Thoracic aorta endothelial cell (primary cell): ENCODE measurements around the gene ANKS1B. TPM values are rescaled to one million over a fixed set of nuclear protein-coding genes. Genes with fewer than 3 reads are reported as not detected.

Source experiments
- small RNA-seq: library from RNA; depleted of rRNA; stranded (forward); fragments of <200 nt; gene quantifications from one replicate; pipeline ENCODE3, GENCODE V24; 2012
- total RNA-seq: library from RNA; depleted of rRNA; stranded (reverse); fragments of >200 nt; gene quantifications from 2 replicates; pipeline ENCODE4 v1.2.3, GENCODE V29; 2012

The ANKS1B gene
- 0.43 and 1.1 TPM in 2 replicates for total RNA-seq

GRCh38 chr12:99984271-99985128 is at the start of gene ANKS1B:
Gene ANKS1B, minus strand, starts transcription at chr12:99984936. Its CDS starts 699 bp downstream, at chr12:99984237.

DNA sequence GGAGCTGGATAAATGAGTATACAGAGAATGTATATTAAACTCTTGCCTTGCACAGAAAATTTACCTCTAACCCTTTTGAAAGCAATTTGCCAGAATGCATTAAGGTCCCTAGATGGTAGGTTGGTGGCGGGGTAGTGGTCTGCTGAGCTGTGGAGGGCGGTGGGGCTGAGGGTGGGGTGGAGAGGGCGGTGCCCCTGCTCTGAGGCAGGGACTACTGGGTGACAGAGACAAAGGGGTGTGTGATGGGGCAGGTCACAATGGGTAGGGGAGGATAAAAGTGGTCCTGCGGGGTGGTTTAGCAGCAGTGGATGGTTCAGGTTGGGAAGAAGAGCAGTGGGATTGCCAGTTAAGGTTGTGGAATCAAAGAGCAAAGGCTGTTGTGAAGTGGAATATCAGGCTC is 337.3 kb downstream of the ANKS1B start, which contains the start of gene GARIN6:
Gene GARIN6, plus strand, starts transcription at position 301 of the 400 bp plus-strand sequence. CDS start 422 bp downstream, outside the sequence.

Small RNA genes lying within 50 kb of the gene (small RNA-seq; reads per million reads assigned to genes)
- 1.4 reads per million, percentile 34 among the genes with 10 or more reads in this experiment for gene RNA5SP366

Other genes starting within 250 kb of the ANKS1B start
- gene BLTP3B, start 157.9 kb upstream of the ANKS1B start, total RNA-seq, result 37.9 and 39.0 TPM in 2 replicates
- gene ACTR6, start 215.9 kb upstream of the ANKS1B start, total RNA-seq, result 21.3 and 28.1 TPM in 2 replicates